PC-3 (cell line): ENCODE measurements around the gene QDPR. TPM values are rescaled to one million over a fixed set of nuclear protein-coding genes. Genes with fewer than 3 reads are reported as not detected.

ENCODE experiments used
- ATAC-seq: fragments of 200-7000 bp; cut with Tn5 transposase; 2 replicates; pipeline ENCODE4 v1.9.1; 2020; ENCODE audit warnings: mild to moderate bottlenecking, moderate library complexity
- BruUV-seq: library from RNA; stranded (reverse); fragments of 400-500 nt; replicated peaks from 2 replicates; lab custom pipeline; 2021; lab: Mats Ljungman, UMichigan
- CTCF ChIA-PET: fragments of 300-600 bp; sonication (Branson Sonifier 250); formaldehyde crosslinking; loops from one replicate; lab custom pipeline; 2022; ENCODE audit warnings: antibody characterized with exemption; lab: Charles Lee
- POLR2A ChIA-PET: fragments of 300-600 bp; sonication (Branson Sonifier 250); formaldehyde crosslinking; loops from one replicate; lab custom pipeline; 2022; ENCODE audit warnings: antibody characterized with exemption; ENCODE audit not compliant: unreplicated experiment; lab: Charles Lee
- DNase-seq: peaks from one replicate; pipeline ENCODE4 v3.0.0-alpha.2; 2015
- H2AFZ ChIP-seq: fragments of 300-600 bp; sonication (generic); 2 replicates; pipeline ENCODE4 v1.6.0; 2016; ENCODE audit warnings: antibody characterized with exemption, low read length
- H3F3A ChIP-seq: fragments of 300-600 bp; sonication (generic); one replicate; pipeline ENCODE4 v1.6.0; 2017; ENCODE audit warnings: antibody characterized with exemption, low read length, control low read depth, mild to moderate bottlenecking; ENCODE audit not compliant: unreplicated experiment
- H3K27ac ChIP-seq: fragments of 300-600 bp; sonication (generic); 2 replicates; pipeline ENCODE4 v1.5.1; 2016; ENCODE audit warnings: mild to moderate bottlenecking, low read length
- H3K27me3 ChIP-seq: fragments of 300-600 bp; sonication (generic); 2 replicates; pipeline ENCODE4 v1.6.1; 2016; ENCODE audit warnings: low read length, mixed read lengths
- H3K36me3 ChIP-seq: fragments of 300-600 bp; sonication (generic); 2 replicates; pipeline ENCODE4 v1.6.1; 2016; ENCODE audit warnings: low read depth, mixed run types, low read length, mixed read lengths
- H3K4me1 ChIP-seq: fragments of 300-600 bp; sonication (generic); 2 replicates; pipeline ENCODE4 v1.5.1; 2016; ENCODE audit warnings: low read length; ENCODE audit not compliant: insufficient read depth
- H3K4me2 ChIP-seq: fragments of 300-600 bp; sonication (generic); 2 replicates; pipeline ENCODE4 v1.6.0; 2016; ENCODE audit warnings: low read length
- H3K4me3 ChIP-seq: fragments of 300-600 bp; sonication (generic); 2 replicates; pipeline ENCODE4 v1.5.1; 2016; ENCODE audit warnings: mild to moderate bottlenecking, low read length, mixed read lengths
- H3K79me2 ChIP-seq: fragments of 300-600 bp; sonication (generic); 2 replicates; pipeline ENCODE4 v1.6.1; 2017; ENCODE audit warnings: low read length, mixed read lengths
- H3K9ac ChIP-seq: fragments of 300-600 bp; sonication (generic); 2 replicates; pipeline ENCODE4 v1.6.0; 2016; ENCODE audit warnings: mild to moderate bottlenecking, low read length
- H3K9me2 ChIP-seq: fragments of 300-600 bp; sonication (generic); replicated peaks from 2 replicates; pipeline ENCODE4 v1.6.1; 2016; ENCODE audit warnings: mixed run types, low read length, mixed read lengths
- H3K9me3 ChIP-seq: fragments of 300-600 bp; sonication (generic); 2 replicates; pipeline ENCODE4 v1.6.1; 2016; ENCODE audit warnings: low read length, mixed read lengths
- H4K20me1 ChIP-seq: fragments of 300-600 bp; sonication (generic); 2 replicates; pipeline ENCODE4 v1.6.1; 2016; ENCODE audit warnings: low read length, mixed read lengths
- CTCF ChIP-seq: fragments of 300-600 bp; sonication (generic); conservative IDR thresholded peaks from 2 replicates; pipeline ENCODE4 v1.5.1; 2017; ENCODE audit warnings: antibody characterized with exemption, low read depth, mild to moderate bottlenecking, low read length
- EZH2 ChIP-seq: fragments of 300-600 bp; sonication (generic); IDR thresholded peaks from one replicate; pipeline ENCODE4 v1.6.1; 2017; ENCODE audit warnings: antibody characterized with exemption, mild to moderate bottlenecking, low read length; ENCODE audit not compliant: unreplicated experiment
- EZH2phosphoT487 ChIP-seq: fragments of 300-600 bp; sonication (generic); IDR thresholded peaks from 2 replicates; pipeline ENCODE4 v1.6.1; 2018; ENCODE audit warnings: mild to moderate bottlenecking, antibody characterized with exemption, low read length, borderline replicate concordance
- intact Hi-C: fragments of 100-400 bp; cut with micrococcal nuclease; formaldehyde crosslinking; loops from 2 replicates; pipeline ENCODE4 v1.9.0; 2023
- total RNA-seq: library from RNA; depleted of rRNA; stranded (reverse); fragments of >200 nt; gene quantifications from 2 replicates; pipeline ENCODE4 v1.2.3, GENCODE V29; 2014

Gene QDPR
- total RNA-seq, 1 experiment from 2014 or later = 10.0 TPM

DNA sequence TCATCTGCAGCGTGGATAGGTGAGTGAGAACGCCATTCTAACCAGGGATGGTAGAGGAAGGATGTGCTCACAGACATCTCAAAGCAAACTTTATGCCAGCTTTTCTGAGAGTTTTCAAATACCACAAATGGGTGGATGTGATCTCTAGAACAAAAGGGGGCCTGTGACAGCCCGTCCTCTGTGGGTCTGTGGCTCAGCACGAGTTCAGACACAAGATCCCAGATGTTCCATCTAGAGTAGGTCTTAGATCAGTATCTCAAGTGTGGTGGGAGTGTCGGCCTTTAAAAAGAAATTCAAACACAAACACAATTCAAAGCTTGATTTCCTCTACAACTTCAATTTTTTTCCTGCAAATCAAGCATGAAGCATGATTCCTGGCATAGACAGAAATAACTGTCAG lies 22.8 kb downstream of the QDPR start:
- Histone ChIP-seq H3K79me2 (no peaks in the 10 kb centered on the region), H3K9me3 (no peaks in the 10 kb centered on the region), H3K36me3 (peaks cover 6% of the 10 kb centered on the region), H3K4me3 (no peak overlapping the region), H3F3A (no peaks in the 10 kb centered on the region), H3K9ac (no peak overlapping the region), H2AFZ (no peak overlapping the region), H3K9me2 (no peaks in the 10 kb centered on the region), H3K27me3 (no peaks in the 10 kb centered on the region), H3K27ac (no peak overlapping the region), H4K20me1 (no peaks in the 10 kb centered on the region), H3K4me2 (no peak overlapping the region), H3K4me1 (peaks cover 5% of the 10 kb centered on the region; the same call in 1 of the 2 replicates)
- ChIA-PET CTCF (no interaction called here), POLR2A (no interaction called here)
- TF ChIP-seq CTCF (no peak), EZH2 (no peak), EZH2phosphoT487 (no peak)
- no TSS peak for BruUV-seq
- DNase-seq (no peak), ATAC-seq (no peak)
- intact Hi-C loops = no loop called here

DNA sequence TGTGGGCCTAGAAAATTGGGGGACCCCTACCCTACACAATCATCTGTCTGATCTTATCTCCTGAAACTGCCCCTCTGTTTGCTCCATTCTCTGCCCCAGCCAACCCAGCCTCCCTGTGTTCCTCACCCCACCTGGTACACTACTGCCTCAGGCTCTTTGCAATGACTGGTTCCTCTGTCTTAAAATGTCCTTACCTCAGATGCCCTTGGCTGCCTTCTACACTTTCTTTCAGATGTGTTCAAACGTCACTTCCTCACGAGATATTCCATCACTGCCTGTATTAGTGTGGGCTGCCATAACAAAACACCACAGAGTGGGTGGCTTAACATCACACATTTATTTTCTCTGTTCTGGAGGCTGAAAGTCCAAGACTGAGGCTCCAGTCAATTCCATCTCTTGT lies 29.2 kb downstream of the QDPR start:
- H4K20me1 ChIP-seq = no peaks in the 10 kb centered on the region
- peaks cover 6% of the 10 kb centered on the region for H3K36me3 ChIP-seq
- H3K4me2 ChIP-seq = no peak overlapping the region
- H3K4me1 ChIP-seq = no peaks in the 10 kb centered on the region
- no peak for DNase-seq
- no peaks in the 10 kb centered on the region for H3K27me3 ChIP-seq
- H3K9me3 ChIP-seq = no peaks in the 10 kb centered on the region
- H3K9ac ChIP-seq = no peak overlapping the region
- no peaks in the 10 kb centered on the region for H3F3A ChIP-seq
- no peak for TF ChIP-seq CTCF
- no peak for TF ChIP-seq EZH2
- intact Hi-C loops = no loop called here
- ChIA-PET POLR2A (no interaction called here), CTCF (no interaction called here)
- no peak for ATAC-seq
- no peak overlapping the region for H2AFZ ChIP-seq
- no peaks in the 10 kb centered on the region for H3K9me2 ChIP-seq
- no peak overlapping the region for H3K4me3 ChIP-seq
- BruUV-seq = no TSS peak
- no peak overlapping the region for H3K27ac ChIP-seq
- no peaks in the 10 kb centered on the region for H3K79me2 ChIP-seq

- no peak overlapping the region for H3K9ac ChIP-seq
- no peaks in the 10 kb centered on the region for H3K4me1 ChIP-seq
- H3K27ac ChIP-seq = no peak overlapping the region
- no peaks in the 10 kb centered on the region for H3K27me3 ChIP-seq
- ChIA-PET POLR2A (no interaction called here), CTCF (no interaction called here)
- TF ChIP-seq CTCF = no peak
- no peak for TF ChIP-seq EZH2
- no peak for TF ChIP-seq EZH2phosphoT487
- no peak for ATAC-seq
- no peaks in the 10 kb centered on the region for H3K9me2 ChIP-seq
- intact Hi-C loops = no loop called here
- no peak overlapping the region for H3K4me3 ChIP-seq
- no peaks in the 10 kb centered on the region for H3K36me3 ChIP-seq
- no peaks in the 10 kb centered on the region for H3K9me3 ChIP-seq
- H3K79me2 ChIP-seq = no peaks in the 10 kb centered on the region
- BruUV-seq = no TSS peak
- H3F3A ChIP-seq = no peaks in the 10 kb centered on the region
- H2AFZ ChIP-seq = no peak overlapping the region
- no peaks in the 10 kb centered on the region for H4K20me1 ChIP-seq
- DNase-seq = no peak
- H3K4me2 ChIP-seq = no peak overlapping the region
These were observed 30.9 kb downstream of the QDPR start for GRCh38 chr4:17480955-17481354.
